ENCODE data around the gene TRANK1.

TRANK1 gene

GRCh38 chr3:36814066-36814717 is 130.7 kb downstream of the TRANK1 start:
- Histone ChIP-seq H3K27me3 (ENCODE audit: insufficient read depth, poor library complexity, severe bottlenecking) (no peaks in the 10 kb centered on the region), H3K4me3 (replicated peaks; ENCODE audit: insufficient read depth, low read length) (no peak overlapping the region), H3K27ac (replicated peaks) (no peak overlapping the region)
- TF ChIP-seq POLR2AphosphoS5 (IDR thresholded peaks at IDR 0.05; ENCODE audit: low read depth) = no peak
- TF ChIP-seq, protein P1, sequence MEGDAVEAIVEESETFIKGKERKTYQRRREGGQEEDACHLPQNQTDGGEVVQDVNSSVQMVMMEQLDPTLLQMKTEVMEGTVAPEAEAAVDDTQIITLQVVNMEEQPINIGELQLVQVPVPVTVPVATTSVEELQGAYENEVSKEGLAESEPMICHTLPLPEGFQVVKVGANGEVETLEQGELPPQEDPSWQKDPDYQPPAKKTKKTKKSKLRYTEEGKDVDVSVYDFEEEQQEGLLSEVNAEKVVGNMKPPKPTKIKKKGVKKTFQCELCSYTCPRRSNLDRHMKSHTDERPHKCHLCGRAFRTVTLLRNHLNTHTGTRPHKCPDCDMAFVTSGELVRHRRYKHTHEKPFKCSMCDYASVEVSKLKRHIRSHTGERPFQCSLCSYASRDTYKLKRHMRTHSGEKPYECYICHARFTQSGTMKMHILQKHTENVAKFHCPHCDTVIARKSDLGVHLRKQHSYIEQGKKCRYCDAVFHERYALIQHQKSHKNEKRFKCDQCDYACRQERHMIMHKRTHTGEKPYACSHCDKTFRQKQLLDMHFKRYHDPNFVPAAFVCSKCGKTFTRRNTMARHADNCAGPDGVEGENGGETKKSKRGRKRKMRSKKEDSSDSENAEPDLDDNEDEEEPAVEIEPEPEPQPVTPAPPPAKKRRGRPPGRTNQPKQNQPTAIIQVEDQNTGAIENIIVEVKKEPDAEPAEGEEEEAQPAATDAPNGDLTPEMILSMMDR (IDR thresholded peaks at IDR 0.05; ENCODE audit: insufficient read depth, low read length) = no peak
- TF ChIP-seq GABPA (IDR thresholded peaks at IDR 0.05; ENCODE audit: low read depth) = no peak
- TF ChIP-seq, protein P2, sequence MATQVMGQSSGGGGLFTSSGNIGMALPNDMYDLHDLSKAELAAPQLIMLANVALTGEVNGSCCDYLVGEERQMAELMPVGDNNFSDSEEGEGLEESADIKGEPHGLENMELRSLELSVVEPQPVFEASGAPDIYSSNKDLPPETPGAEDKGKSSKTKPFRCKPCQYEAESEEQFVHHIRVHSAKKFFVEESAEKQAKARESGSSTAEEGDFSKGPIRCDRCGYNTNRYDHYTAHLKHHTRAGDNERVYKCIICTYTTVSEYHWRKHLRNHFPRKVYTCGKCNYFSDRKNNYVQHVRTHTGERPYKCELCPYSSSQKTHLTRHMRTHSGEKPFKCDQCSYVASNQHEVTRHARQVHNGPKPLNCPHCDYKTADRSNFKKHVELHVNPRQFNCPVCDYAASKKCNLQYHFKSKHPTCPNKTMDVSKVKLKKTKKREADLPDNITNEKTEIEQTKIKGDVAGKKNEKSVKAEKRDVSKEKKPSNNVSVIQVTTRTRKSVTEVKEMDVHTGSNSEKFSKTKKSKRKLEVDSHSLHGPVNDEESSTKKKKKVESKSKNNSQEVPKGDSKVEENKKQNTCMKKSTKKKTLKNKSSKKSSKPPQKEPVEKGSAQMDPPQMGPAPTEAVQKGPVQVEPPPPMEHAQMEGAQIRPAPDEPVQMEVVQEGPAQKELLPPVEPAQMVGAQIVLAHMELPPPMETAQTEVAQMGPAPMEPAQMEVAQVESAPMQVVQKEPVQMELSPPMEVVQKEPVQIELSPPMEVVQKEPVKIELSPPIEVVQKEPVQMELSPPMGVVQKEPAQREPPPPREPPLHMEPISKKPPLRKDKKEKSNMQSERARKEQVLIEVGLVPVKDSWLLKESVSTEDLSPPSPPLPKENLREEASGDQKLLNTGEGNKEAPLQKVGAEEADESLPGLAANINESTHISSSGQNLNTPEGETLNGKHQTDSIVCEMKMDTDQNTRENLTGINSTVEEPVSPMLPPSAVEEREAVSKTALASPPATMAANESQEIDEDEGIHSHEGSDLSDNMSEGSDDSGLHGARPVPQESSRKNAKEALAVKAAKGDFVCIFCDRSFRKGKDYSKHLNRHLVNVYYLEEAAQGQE (IDR thresholded peaks at IDR 0.05; ENCODE audit: insufficient replicate concordance, low read depth) = no peak
- TF ChIP-seq SPI1 (IDR thresholded peaks at IDR 0.05; ENCODE audit: borderline replicate concordance, low read depth) = no peak
- no peak for DNase-seq (ENCODE audit: low read depth in 1 of 2, low spot score in 1 of 2)

DNA sequence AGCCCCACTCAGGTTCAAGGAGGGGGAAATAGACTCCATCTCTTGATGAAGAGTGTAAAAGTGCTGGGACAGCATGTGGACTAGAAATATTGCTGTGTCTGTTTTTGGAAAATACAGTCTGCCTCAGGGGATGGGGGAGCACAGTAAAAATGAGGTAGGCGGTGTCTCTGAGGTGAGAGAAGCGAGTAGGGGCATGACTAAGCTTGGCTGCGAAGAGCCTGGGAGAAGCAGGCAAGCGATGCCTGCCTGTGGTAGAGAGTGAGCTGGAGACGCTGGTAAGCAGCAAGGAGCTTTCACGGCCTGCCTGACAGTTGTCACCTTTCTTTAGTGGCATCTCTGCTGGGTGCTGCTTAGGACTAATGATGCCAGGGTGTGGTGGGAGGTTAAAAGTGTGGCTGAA is 131.5 kb downstream of the TRANK1 start:
- no peak for DNase-seq (ENCODE audit: low read depth in 1 of 2, low spot score in 1 of 2)
- Histone ChIP-seq H3K27ac (replicated peaks) (no peak overlapping the region), H3K4me3 (replicated peaks; ENCODE audit: insufficient read depth, low read length) (no peak overlapping the region), H3K27me3 (ENCODE audit: insufficient read depth, poor library complexity, severe bottlenecking) (no peaks in the 10 kb centered on the region)
- TF ChIP-seq, protein P2 (IDR thresholded peaks at IDR 0.05; ENCODE audit: insufficient replicate concordance, low read depth) = no peak
- TF ChIP-seq, protein P1 (IDR thresholded peaks at IDR 0.05; ENCODE audit: insufficient read depth, low read length) = no peak
- TF ChIP-seq POLR2AphosphoS5 (IDR thresholded peaks at IDR 0.05; ENCODE audit: low read depth) (no peak), GABPA (IDR thresholded peaks at IDR 0.05; ENCODE audit: low read depth) (no peak), SPI1 (IDR thresholded peaks at IDR 0.05; ENCODE audit: borderline replicate concordance, low read depth) (no peak)

DNA sequence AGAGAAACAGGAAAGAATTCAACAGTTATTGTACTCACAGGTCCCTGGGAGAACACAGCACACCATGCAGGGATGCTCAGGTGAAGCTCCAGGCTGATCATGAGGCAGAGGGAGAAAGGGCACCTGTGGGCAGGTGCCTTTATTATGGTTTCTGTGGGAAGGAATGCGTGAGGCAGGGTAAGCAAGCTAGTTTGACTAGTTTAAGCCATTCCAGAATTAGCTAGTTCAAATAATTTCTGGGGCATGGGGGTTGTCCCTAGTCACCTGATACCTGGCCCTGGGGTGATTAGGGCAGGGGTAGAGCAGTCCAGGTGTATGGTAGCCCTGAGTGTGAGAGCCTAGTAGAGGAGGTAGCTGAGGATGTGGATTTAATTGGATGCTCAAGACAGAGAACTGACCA is 132.6 kb downstream of the TRANK1 start:
- H3K27me3 ChIP-seq (ENCODE audit: insufficient read depth, poor library complexity, severe bottlenecking) = no peaks in the 10 kb centered on the region
- H3K27ac ChIP-seq (replicated peaks) = no peak overlapping the region
- TF ChIP-seq, protein P1 (IDR thresholded peaks at IDR 0.05; ENCODE audit: insufficient read depth, low read length) = no peak
- TF ChIP-seq POLR2AphosphoS5 (IDR thresholded peaks at IDR 0.05; ENCODE audit: low read depth) (no peak), GABPA (IDR thresholded peaks at IDR 0.05; ENCODE audit: low read depth) (no peak), SPI1 (IDR thresholded peaks at IDR 0.05; ENCODE audit: borderline replicate concordance, low read depth) (no peak)
- TF ChIP-seq, protein P2 (IDR thresholded peaks at IDR 0.05; ENCODE audit: insufficient replicate concordance, low read depth) = no peak
- no peak overlapping the region for H3K4me3 ChIP-seq (replicated peaks; ENCODE audit: insufficient read depth, low read length)
- DNase-seq (ENCODE audit: low read depth in 1 of 2, low spot score in 1 of 2) = no peak
